PC-9 (cell line): Measurements from ENCODE around the gene MAPK8IP3. TPM values are rescaled to one million over a fixed set of nuclear protein-coding genes. Genes with fewer than 3 reads are reported as not detected.

ENCODE experiments used
- BruUV-seq: library from RNA; stranded (reverse); fragments of 400-500 nt; replicated peaks from 2 replicates; lab custom pipeline; 2021; lab: Mats Ljungman, UMichigan
- CTCF ChIA-PET: fragments of 300-600 bp; sonication (Branson Sonifier 250); formaldehyde crosslinking; loops from one replicate; lab custom pipeline; 2022; ENCODE audit warnings: antibody characterized with exemption; lab: Charles Lee
- POLR2A ChIA-PET: fragments of 300-600 bp; sonication (Branson Sonifier 250); formaldehyde crosslinking; loops from one replicate; lab custom pipeline; 2022; ENCODE audit warnings: antibody characterized with exemption; ENCODE audit not compliant: unreplicated experiment; lab: Charles Lee
- DNase-seq, 2 experiments: peaks; one replicate each; pipeline versions ENCODE4 v3.0.0 to v3.0.0-alpha.2; 2015 to 2022; ENCODE audit warnings: mixed read lengths in 1 of 2
- H2AFZ ChIP-seq: fragments of 200-600 bp; sonication (generic); 2 replicates; pipeline ENCODE4 v1.8.1; 2017; ENCODE audit warnings: antibody characterized with exemption
- H3F3A ChIP-seq: fragments of 200-600 bp; sonication (generic); 2 replicates; pipeline ENCODE4 v1.8.1; 2017; ENCODE audit warnings: antibody characterized with exemption, mild to moderate bottlenecking, low read depth; ENCODE audit not compliant: insufficient read depth
- H3K27ac ChIP-seq: fragments of 200-600 bp; sonication (generic); 2 replicates; pipeline ENCODE4 v1.6.1; 2016; ENCODE audit warnings: mixed run types
- H3K27me3 ChIP-seq: fragments of 200-600 bp; sonication (generic); 2 replicates; pipeline ENCODE4 v1.6.1; 2016; ENCODE audit warnings: low read depth, mixed run types; ENCODE audit not compliant: insufficient read depth
- H3K36me3 ChIP-seq: fragments of 200-600 bp; sonication (generic); 2 replicates; pipeline ENCODE4 v1.6.1; 2016; ENCODE audit warnings: low read depth, mixed run types
- H3K4me1 ChIP-seq: fragments of 200-600 bp; sonication (generic); replicated peaks from 2 replicates; pipeline ENCODE4 v1.6.1; 2016; ENCODE audit warnings: mixed run types; ENCODE audit not compliant: insufficient read depth
- H3K4me2 ChIP-seq: fragments of 200-600 bp; sonication (generic); 2 replicates; pipeline ENCODE4 v1.6.1; 2017; ENCODE audit warnings: mixed run types
- H3K4me3 ChIP-seq: fragments of 200-600 bp; sonication (generic); 2 replicates; pipeline ENCODE4 v1.6.1; 2016; ENCODE audit warnings: mixed run types
- H3K79me2 ChIP-seq: fragments of 200-600 bp; sonication (generic); 2 replicates; pipeline ENCODE4 v1.6.1; 2017; ENCODE audit warnings: low read depth, mixed run types
- H3K9me2 ChIP-seq: fragments of 200-600 bp; sonication (generic); 2 replicates; pipeline ENCODE4 v1.8.1; 2017; ENCODE audit warnings: mild to moderate bottlenecking; ENCODE audit not compliant: insufficient read depth
- H3K9me3 ChIP-seq: fragments of 200-600 bp; sonication (generic); 2 replicates; pipeline ENCODE4 v1.8.1; 2016; ENCODE audit warnings: low read depth; ENCODE audit not compliant: insufficient read depth
- H4K20me1 ChIP-seq: fragments of 200-600 bp; sonication (generic); 2 replicates; pipeline ENCODE4 v1.8.1; 2017; ENCODE audit not compliant: insufficient read depth
- CTCF ChIP-seq: fragments of 200-600 bp; sonication (generic); conservative IDR thresholded peaks from 2 replicates; pipeline ENCODE4 v1.6.1; 2017; ENCODE audit warnings: mixed run types, antibody characterized with exemption, mild to moderate bottlenecking, moderate library complexity
- EZH2 ChIP-seq: fragments of 200-600 bp; sonication (generic); IDR thresholded peaks from 2 replicates; pipeline ENCODE4 v1.8.0; 2017; ENCODE audit warnings: antibody characterized with exemption, low read depth
- intact Hi-C: fragments of 100-400 bp; cut with micrococcal nuclease; formaldehyde crosslinking; loops from one replicate; pipeline ENCODE4 v1.10.0; 2022; ENCODE audit not compliant: unreplicated experiment
- total RNA-seq: library from RNA; stranded (reverse); gene quantifications from 2 replicates; pipeline ENCODE4 v1.2.3, GENCODE V29; 2021

Gene MAPK8IP3
- total RNA-seq, 1 experiment from 2014 or later, result 125 TPM

GRCh38 chr16:1772908-1773702 is 67.1 kb downstream of the MAPK8IP3 start, which contains the start of gene MRPS34:
Gene MRPS34 (minus strand): TSS chr16:1773134. CDS start chr16:1773119, 15 bp downstream.
- Histone ChIP-seq H3K9me2 (no peaks in the 10 kb centered on the region), H3K4me1 (peaks cover 19% of the 10 kb centered on the region), H3K4me2 (peak within 1 kb of the TSS; percentile 99), H3K27me3 (no peaks in the 10 kb centered on the region), H2AFZ (peak within 1 kb of the TSS; percentile 92), H4K20me1 (peaks cover 25% of the 10 kb centered on the region), H3F3A (peaks cover 38% of the 10 kb centered on the region), H3K4me3 (peak within 1 kb of the TSS; percentile 77), H3K27ac (peak within 1 kb of the TSS; percentile 77), H3K79me2 (peaks cover 39% of the 10 kb centered on the region), H3K9me3 (no peaks in the 10 kb centered on the region), H3K36me3 (0 out of 2 replicates have a peak, but pooled peaks cover 7% of the 10 kb centered on the region)
- BruUV-seq, result no TSS peak
- TF ChIP-seq CTCF, result peak; percentile 90
- no peak for TF ChIP-seq EZH2
- intact Hi-C loops, result loop anchor here (1.0 to 5.0 kb wide), 5 partner anchors 28 to 189 kb away; partner anchors contain the start of genes JPT2, MAPK8IP3 and RPS2
- ChIA-PET CTCF (interaction anchor here (0.6 to 0.7 kb wide), 3 partner anchors 27 to 150 kb away, joined by 3 to 5 read pairs (median 3); no protein-coding TSS in a partner anchor), POLR2A (interaction anchor here (0.5 to 1.4 kb wide), 3 partner anchors 9 to 68 kb away, joined by 3 to 8 read pairs (median 5); partner anchors contain the start of genes NUBP2 and SPSB3)
- peak; percentile 69 to 93 for DNase-seq

GRCh38 chr16:1773703-1774447 is 67.9 kb downstream of the MAPK8IP3 start:
- ChIA-PET POLR2A (interaction anchor here (0.6 to 1.4 kb wide), 4 partner anchors 9 to 51 kb away, joined by 3 to 9 read pairs (median 6); partner anchors contain the start of genes NUBP2 and SPSB3), CTCF (interaction anchor here (0.8 kb wide), 1 partner anchor 9 kb away, joined by 6 read pairs; the partner anchor contains the start of genes NUBP2 and SPSB3)
- Histone ChIP-seq H3K9me3 (no peaks in the 10 kb centered on the region), H3K36me3 (0 out of 2 replicates have a peak, but pooled peaks cover 7% of the 10 kb centered on the region), H2AFZ (peak overlapping the region; percentile 92), H3F3A (peaks cover 38% of the 10 kb centered on the region), H3K9me2 (no peaks in the 10 kb centered on the region), H3K4me3 (peak overlapping the region; percentile 77), H4K20me1 (peaks cover 28% of the 10 kb centered on the region), H3K27ac (peak overlapping the region; percentile 77), H3K79me2 (peaks cover 39% of the 10 kb centered on the region), H3K27me3 (no peaks in the 10 kb centered on the region), H3K4me2 (peak overlapping the region; percentile 99), H3K4me1 (peaks cover 19% of the 10 kb centered on the region)
- TSS peak; percentile 20 for BruUV-seq
- intact Hi-C loops, result loop anchor here (1.0 to 5.0 kb wide), 5 partner anchors 29 to 188 kb away; partner anchors contain the start of genes JPT2, MAPK8IP3 and RPS2
- DNase-seq, result peak; percentile 66 to 73
- 0 out of 2 replicates have a peak, but pooled peaks have one; percentile 57 for TF ChIP-seq CTCF
- TF ChIP-seq EZH2, result no peak
